Stimulated activated CD4-positive, alpha-beta T cell treated with anti-CD3 and anti-CD28 coated beads, Interleukin-1b, Interleukin-23, amount 100 ng/mL, for 24 hours (primary cell): Measurements from ENCODE around the gene EYA3.
A peak's percentile ranks its signal among the peaks of the same experiment; 100 is the strongest.

ENCODE experiments used
- DNase-seq, 4 experiments: peaks; one replicate each; pipeline ENCODE4 v3.0.0-alpha.2; 2020; ENCODE audit warnings: low read depth in 4 of 4, low spot score in 1 of 4

EYA3 gene

DNA sequence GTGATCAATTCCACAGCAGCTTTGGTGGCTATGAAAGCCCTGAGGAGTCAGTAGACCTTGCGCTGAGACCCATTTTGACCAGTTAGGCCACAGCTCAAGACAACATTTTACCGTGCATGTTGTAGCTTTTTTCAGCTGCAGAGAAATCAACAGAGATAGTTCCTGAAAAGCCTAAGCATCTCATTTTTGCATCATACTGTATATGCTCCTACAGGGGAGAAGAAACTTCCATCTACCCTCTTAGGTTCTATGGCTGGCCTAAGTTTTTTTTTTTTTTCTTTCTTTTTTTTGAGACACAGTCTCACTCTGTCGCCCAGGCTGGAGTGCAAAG lies 24.8 kb upstream of the EYA3 start:
- no peak for DNase-seq

DNA sequence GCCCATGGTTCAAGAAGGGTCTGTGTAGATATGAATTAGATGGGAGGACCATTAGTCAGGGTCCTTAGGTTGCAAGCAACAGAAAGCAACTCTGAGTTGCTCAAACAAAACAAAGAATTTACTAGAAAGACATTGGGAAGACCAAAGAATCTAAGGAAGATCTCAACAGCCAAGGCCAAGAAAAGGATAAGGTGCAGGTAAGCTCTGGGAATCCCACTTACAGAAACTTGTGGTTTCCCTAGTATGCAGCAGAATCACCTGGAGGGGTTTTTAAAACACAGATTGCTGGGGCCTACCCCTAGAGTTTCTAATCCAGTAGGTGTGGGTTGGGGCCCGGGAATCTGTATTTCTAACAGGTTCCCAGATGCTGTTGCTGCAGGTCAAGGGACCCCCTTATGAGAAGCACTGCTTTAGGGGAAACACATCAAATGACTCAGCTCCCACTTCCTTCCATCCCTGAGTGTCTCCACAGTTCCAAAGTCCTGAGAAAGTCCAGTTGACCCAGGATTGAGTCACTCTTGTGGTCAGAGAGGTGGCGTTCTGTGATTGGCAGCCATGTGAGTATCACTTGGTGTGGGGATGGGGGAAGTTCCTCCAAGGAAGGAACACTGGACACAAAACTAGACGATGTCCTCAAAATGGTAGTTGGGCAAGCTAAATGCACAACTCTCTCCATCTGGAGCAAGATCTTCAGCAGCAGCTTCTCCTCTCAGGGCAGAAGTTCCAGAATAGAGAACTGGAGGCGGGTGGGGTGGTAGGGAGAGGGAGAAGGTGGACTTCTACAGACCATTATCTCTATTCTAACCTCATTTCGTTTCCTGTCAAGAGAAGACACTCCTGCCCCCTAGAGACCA lies 24.2 kb upstream of the EYA3 start:
- DNase-seq = no peak

DNA sequence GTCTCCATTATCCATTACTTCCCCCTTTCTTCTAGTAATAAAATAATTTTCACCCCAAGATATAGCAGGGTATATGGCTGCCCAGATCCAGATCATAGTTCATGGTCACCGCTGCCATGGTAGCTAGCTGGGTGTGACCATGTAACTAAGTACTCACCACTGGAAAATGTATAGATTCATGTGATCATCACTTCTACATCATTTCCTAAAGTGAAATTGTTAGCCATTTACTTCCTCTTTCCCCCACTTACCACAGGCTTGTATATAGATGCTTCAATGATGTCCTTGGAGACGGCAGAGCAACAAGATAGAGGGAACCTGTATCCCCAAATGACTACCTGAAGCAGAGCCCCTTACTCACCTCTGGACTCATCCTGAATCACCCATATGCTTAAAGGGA lies 22.7 kb upstream of the EYA3 start:
- DNase-seq = no peak

DNA sequence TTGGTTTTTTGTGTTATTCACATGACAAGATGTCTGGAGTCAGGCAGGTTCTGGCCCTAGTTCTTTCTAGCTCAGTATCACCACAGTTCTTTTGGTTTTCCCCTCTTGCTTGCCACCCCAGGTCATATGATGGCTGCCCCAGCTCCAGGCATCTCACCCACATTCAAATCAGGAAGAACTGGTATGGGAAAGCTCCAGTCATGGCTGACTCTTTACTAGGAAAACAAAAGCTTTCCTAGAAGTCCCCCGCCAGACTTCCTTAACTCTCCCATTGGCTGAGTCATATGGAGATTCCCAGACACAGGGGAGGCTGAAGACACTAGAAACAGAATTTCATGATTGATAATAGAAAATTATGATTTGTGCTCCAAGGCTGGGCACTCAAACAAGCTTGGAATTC lies 22.1 kb upstream of the EYA3 start:
- DNase-seq = no peak

DNA sequence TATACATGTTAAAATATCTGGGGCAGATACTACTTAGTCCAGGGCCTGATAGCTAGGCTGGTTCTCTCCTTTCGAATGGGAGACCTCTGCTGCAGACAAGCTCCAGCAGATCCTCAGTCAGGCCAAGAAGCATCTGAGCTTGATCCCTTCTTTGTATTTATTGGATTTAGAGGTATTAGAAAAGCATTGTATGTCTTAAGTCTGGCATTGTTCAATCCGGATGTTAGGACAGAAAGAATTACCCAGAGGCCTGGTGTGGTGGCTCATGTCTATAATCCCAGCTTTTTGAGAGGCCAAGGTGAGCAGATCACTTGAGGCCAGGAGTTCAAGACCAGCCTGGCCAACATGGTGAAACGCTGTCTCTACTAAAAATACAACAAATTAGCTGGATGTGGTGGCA lies 21.2 kb upstream of the EYA3 start:
- DNase-seq = no peak

DNA sequence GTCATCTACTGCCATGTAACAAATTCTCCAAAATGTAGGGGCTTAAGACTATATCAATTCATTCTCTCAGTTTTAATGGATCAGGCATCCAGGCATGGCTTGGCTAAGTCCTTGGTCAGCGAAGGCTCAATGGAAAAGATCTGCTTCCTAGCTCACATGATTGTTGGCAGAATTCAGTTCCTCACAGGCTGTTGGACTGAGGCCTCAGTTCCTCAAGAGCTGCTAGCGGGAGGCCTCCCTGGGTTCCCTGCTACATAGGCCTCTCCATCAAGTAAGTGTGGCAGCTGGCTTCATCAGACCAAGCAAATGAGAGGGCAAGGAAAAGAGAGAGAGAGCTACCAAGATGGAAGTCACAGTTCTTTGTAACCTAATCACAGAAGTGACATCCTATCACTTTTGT lies 19.6 kb upstream of the EYA3 start:
- DNase-seq = no peak

DNA sequence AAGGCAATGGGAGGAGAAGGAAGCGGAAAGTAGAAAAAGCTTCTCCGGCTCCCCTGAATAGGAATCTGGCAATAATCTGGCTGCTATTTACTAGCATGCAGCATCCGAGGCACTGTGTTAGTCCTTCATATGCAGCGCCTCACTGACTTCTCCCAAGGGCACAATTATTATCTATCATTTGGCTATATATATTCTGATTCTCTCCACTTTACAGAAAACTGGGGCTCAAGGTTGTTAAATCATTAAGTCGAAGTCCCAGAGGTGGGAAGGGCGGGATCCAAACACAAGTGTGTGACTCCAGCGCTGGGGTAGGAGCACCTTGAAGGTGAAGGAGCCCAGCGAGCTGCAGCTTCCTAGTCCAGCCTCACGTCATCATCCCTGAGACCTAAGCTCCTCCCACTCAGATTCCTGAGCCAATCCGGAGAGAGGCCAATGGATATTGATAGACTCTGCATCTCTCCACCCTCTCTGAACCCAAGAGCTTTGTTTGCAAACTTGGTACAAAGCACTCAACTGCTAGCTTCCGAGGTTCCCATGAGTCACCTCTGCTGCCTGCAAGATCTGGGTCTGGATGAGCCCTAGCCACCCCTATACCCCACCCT lies 16.6 kb upstream of the EYA3 start:
- DNase-seq = no peak

DNA sequence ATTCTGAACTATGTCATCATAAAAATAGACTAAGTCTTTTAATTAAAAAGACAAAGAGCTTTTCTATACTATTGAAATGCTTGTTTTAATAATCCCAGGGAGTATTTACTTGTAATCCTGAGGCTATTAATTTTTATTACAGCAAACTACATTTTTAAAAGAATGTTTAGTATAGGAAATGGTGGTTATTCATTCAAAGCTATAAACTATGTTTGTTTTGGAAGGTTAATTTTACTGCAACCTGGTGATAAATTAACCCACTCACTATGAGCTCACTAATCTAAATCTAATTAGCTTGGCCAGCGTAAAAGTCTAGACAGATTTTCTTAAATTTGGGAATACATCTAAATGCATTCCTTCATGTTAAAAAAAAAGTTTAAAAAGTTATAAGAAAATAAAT lies 13.8 kb upstream of the EYA3 start:
- no peak for DNase-seq

DNA sequence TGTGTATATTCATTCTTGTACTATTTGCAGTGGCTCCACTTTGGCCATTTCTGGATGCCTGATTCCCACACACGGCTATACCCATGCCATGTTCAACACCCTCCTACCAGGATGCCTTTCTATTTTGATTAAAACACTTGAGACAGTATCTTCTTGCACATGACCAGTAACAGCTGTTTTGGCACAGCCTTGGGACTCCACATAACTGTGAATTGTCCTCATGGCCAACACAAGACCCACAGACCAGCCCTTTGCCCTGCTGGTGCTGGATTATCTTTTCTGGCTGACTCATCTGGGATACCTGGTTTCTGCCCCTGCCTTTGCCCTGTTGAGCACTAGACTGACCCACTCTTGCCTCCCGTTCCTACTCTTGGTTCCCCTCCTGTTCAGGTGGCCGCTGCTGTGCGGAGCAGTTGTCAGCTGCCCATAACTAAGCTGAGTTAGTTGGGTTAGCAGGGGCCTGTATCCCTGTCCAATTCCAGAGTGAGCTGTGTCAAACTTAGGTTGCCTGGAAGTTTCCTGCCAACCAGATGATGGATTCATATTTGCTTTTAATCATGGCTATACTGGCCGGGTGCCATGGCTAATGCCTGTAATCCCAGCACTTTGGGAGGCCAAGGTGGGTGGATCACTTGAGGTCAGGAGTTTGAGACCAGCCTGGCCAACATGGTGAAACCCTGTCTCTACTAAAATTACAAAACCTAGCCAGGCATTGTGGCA lies 10.8 kb upstream of the EYA3 start:
- DNase-seq = no peak

DNA sequence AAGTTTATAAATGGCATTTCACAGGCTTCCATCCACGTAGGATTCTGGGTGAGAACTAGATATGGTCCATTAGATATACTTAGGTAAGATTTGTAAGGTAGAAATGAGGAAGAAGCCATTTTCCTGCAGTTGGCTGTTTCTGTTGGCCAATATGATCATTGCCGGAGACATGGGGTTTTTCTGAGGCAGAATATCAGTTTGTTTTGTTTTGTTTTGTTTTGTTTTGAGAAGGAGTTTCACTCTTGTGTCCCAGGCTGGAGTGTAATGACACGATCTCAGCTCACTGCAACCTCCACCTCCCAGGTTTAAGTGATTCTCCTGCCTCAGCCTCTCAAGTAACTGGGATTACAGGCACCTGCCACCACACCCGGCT lies 8.7 kb upstream of the EYA3 start:
- DNase-seq = no peak

DNA sequence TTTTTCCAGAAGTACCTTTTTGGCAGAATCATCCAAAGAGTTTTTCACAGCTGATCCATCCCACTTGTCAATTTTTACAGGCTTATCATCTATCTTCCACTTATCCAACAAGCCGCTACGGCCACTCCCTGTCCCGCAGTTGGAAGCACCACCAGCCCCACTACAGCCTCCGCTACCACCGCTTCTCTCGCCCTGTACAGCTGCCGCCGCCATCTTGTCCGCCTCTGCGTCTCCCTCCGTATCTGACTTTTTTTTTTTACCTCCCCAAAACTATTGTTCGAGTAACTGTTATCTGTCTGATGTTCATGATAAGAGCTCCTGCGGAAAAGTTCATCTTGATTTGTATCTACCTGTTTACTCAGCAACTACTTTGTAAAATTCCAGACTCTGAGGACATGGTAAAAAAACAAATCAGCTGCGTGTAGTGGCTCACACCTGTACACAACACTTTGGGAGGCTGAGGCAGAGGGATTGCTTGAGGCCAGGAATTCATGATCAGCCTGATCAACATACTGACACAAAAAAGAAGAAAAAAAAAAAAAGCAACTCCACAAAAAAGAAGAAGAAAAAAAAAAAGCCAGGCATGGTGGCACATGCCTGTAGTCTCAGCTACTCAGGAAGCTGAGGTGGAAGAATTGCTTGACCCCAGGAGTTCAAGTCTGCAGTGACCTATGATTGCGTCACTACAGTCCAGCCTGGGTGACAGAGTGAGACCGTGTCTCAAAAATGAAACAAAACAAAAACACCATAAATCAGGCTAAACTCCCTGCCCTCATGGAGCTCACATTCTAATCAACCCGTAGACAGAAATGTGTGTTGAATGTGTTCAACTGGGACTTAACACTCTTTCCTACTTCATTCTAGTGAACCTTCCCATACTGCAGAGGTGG lies 8.0 kb upstream of the EYA3 start:
- no peak for DNase-seq

DNA sequence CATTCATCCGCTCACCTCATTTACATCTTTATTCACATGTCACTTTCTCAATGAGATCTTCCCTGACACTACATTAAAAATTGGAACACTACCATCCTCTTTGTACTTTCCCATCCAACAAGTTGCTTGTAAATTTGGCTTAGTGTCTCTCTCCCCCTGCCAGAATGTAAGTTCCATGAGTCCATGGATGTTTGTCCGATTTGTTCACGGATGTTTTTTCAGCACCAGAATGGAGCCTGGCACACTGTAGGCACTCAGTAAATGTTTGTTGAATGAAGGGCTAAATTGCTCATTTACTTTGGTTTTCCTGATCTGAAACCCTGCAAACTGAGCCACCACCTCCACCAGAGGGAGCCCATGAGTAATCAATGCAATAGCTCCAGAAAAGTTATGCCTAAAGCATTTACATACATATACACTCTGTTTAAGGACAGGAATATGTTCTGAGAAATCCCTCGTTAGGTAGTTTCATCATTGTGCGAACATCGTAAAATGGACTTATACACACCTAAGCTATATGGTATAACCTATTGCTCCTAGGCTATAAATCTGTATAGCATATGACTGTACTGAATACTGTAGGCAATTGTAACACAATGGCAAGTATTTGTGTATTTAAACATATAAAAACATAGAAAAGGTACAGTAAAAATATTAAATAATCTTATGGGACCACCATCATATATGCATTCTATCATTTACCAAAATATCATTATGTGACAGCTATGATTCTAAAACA lies 2.8 kb upstream of the EYA3 start:
- DNase-seq = peak; percentile 68 to 77 (median 73)

DNA sequence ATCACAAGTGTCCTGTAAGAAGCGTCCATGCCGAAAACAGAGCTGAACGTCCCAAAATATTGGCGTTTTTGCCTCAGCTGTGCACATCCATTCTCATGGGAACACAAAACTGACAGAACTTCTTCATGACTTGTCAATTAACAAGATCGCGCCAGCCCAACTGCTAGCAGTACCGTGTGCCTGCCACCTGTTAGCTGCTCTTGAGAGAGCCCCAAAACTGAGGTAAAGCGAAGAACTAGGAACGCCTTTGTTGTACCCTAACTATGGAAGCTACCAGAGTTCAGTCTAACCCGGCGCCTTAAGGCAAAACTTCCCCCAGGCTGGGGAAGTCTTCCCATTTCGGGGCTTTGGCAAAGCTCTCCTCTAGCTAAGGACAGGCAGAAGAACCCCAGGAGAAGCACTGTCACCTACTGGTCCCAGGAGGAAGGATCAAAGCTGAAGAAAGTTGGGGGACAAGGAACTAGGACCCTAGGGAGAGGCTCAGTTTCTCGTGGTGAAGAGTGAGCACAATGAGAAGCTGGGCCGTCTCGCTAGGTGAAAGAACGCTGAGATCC lies 719 bp downstream of the EYA3 start:
- DNase-seq = no peak

DNA sequence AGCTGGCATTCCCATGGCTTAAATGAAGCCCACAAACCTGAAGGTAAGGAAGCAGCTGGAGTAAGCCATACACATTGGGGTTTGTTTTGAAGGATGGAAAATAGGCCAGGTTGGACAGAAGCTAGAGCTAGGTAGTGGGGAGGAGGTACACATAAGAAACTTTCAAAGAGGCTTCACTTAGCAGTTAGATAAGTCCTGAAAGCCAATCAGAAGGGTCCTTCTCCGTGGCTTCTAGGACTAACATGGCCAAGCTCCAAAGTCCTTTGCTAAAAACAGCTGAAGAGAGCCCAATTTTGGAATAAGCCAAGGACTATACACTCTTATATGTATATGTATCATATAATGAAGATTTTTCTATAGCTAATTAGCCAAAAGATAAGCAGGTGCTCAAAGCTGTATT lies 1.8 kb downstream of the EYA3 start:
- DNase-seq = no peak

DNA sequence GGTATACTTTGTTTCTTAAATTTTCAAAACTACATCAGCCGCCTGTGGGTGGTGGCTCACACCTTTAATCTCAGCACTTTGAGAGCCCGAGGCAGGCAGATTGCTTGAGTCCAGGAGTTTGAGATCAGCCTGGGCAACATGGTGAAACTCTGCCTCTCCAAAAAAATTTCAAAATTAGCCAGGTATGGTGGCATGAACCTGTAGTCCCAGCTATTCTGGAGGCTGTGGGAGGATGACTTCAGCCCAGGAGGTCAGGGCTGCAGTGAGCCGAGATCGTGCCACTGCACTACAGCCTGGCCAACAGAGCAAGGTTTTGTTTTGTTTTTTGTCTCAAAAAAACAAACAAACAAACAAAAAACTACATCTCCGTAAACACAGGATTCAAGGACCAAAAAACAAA lies 3.3 kb downstream of the EYA3 start:
- DNase-seq = no peak

DNA sequence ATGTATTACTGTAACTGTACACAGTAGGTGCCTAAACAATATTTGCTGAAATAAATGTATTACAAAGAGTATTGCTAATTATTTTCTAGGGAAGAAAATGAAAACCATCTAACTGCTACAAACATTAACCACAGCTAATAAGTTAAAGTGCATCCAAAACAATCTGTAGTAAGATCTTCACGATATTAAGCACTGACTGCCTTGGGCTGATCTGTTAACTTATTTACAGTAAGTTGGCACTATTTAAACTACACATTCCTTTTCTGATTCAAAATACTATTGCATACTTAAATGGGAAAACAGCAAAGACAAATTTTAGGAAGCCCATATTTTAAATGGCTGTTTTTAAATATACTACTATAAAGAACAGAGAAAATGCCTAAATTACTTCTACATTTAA lies 4.5 kb downstream of the EYA3 start:
- no peak for DNase-seq

DNA sequence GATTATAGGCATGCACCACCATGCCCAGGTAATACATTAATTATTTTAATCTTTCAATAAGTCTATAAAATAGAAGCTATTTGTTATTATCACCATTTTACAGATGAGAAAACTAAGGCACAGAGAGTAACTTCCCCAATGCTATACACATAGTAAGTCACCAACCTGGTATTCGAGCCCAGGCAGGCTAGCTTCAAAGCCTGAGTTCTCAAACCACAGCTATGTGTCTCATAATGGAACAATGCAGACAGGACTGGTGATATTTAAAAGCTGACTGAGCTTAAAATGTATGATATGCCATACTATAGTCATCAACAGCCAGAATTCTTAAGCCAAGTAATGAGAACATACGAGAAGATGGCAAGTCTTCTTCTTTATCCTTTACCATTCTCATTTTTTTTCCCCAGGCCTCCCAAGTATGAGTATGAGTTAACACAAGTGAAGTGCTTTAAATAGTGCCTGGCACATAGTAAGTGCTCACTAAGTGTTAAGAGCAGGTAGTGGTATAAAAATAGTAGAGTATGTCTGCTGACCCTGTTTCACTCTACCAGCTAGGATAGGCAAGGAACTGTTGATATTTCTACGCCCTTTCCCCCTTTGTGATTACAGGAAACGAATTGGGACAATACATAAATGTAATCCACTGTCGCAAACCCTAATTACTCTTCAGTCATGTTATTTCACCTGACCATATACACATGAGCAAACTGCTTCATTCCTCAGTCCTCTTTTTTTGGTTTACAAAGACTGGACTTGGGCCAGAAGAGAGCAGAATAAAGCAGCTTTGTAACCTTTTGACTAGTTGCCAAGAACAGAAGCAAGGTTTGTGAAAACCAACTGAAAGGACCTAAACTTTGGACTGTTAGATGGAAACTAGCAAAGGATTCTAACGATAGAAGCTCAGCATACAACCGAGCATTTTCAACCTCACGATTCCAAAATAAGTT lies 9.5 kb downstream of the EYA3 start:
- no peak for DNase-seq

DNA sequence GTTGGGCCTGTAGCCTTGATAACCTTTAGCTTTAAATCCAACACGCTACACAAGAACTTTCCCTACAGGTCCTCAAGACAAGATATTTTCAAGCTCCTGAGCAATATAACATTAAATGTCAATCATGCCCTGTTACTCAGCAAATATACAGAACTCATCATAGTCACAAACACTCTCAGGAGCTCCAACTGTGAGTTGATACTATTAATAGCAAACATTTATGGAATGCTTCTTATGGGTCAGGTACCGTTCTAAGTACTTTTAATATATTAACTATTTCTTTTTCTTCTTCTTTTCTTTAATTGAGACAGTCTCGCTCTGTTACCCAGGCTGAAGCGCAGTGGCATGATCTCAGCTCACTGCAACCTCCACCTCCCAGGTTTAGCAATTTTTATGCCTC lies 10.1 kb downstream of the EYA3 start:
- DNase-seq = no peak

DNA sequence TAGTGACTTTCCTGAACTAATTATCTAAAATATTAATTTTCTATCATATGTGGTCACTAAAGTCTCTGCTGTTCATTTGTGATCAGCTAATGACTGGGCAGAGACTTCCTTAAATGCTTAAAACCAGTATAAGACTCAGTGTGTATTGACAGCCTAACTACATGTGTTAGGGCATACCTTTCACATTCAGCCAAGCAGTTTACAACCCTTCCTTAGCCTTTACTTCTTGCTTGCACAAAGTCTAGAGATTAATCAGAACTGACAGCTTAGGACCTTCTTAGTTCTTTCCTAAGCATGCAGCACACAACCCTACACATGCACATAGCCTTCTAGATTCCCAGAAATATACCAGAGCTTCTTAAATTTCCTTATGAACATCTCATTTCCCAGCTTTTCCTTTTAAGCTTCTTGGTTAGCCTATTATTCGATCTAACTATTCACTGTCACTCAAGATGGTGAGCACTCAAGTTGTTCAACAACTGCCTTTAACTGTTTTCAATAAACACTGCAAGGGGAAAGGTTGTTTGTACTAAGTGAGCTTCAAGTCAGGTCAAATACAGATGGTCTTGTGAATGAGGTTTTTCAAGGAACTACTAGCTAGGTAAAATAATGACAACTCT lies 13.4 kb downstream of the EYA3 start:
- no peak for DNase-seq
